Activated CD8-positive, alpha-beta memory T cell treated with anti-CD3 and anti-CD28 coated beads for 24 hours (primary cell): ENCODE measurements around the gene SAMD14.

ENCODE experiments used
- DNase-seq: peaks from one replicate; pipeline ENCODE4 v3.0.0-alpha.2; 2020

The SAMD14 gene

DNA sequence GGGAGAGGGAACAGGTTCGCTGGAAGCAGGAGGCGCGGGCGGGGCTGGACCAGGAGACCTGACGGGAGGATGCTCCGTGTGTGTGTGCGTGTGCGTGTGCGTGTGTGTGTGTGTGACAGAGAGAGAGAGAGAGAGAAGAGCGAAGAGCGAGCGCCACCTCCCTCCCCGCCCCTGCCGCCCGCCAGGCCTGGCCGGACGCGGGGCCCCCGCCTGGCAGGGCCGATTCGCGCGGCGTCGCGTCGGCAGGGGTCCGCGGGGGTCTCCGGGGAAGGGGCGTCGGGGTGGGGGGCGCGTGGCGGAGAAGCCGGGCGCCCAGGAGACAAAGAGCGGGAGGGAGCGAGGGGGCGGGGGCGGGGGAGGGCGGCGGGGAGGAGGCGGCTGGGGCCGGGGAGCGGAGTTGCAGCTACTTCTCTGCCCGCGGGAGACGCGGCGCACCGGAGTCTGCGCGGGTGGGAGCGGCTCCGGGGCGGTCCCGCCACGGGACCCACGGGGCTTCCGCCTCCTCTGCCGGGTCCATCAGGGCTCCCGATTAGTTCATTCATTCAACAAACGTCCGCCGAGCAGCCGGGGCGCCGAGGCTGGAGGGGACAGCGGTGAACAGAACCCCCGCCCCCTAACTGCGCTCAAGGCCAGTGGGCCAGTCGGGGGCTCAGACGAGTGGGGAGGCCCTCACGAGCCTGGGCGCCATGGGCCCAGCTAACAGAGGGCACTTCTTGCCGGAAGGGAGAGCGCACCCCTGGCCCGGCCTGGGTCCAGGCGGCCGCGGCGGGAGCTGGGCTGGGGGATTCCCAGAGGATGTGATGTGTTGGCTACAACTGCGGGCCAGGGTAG is at the start of gene SAMD14:
TSS of gene SAMD14 (minus strand) at position 433 of the 831 bp plus-strand sequence. CDS start 5,201 bp downstream, outside the sequence.
- peak; percentile 68 for DNase-seq

DNA sequence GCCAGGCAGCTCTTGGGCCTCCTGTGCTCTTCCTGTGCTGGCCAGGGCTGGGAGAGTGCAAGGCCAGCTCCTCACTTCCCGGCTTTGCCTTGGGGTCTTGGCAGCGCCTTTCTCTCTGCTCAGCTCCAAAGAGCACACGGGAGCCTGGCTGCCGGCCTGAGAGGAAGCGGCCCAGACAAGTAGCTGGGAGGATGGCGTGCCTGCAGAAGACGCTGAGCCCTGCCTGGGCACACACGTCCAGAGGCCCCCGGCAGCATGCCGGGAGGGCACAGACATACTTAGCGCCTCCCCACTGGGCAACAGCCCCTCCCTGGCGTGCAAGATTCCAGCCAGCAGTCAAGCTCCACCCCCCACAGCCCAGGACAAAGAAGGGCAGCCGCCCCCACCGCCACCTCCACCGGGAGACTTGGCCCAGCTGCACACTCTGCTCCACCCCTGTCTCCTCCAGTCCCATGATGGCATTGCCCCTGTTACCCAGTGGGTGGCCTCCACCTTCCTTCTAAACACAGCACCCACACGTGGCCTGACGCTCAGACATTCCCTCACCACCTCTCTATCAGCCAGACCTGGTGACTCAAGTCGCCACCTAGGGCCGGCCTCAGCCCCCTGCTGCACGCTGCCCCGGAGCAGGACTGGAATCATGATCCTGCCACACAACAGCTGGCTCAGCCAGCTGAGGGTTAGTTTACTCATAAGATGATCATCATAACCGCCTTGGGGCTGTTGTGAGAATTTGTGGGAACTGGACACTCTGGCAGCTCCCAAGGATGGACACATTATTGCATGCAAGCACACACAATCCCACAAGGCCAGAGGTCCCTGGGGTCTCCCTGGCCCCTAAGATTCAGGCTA is 48.2 kb upstream of the SAMD14 start:
- peak; percentile 77 for DNase-seq

DNA sequence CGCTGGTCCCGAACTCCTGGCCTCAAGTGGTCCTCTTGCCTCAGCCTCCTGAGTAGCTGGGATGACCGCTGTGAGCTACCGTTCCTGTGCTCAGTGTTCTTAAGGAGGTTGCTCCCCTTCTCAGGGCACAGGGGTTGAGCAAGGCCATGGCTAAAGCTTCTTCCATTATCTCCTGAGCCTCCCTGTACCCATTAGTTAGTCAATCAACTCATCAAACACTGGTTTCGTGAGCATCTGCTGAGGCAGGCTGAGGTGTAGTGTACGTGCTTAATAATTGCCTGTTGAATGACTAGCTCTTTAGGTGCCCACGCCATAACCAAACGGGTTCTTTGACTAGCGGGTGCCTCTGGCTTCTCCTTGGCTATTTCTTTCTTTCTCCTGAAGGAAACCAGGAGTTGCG is 47.5 kb upstream of the SAMD14 start:
- DNase-seq: no peak

DNA sequence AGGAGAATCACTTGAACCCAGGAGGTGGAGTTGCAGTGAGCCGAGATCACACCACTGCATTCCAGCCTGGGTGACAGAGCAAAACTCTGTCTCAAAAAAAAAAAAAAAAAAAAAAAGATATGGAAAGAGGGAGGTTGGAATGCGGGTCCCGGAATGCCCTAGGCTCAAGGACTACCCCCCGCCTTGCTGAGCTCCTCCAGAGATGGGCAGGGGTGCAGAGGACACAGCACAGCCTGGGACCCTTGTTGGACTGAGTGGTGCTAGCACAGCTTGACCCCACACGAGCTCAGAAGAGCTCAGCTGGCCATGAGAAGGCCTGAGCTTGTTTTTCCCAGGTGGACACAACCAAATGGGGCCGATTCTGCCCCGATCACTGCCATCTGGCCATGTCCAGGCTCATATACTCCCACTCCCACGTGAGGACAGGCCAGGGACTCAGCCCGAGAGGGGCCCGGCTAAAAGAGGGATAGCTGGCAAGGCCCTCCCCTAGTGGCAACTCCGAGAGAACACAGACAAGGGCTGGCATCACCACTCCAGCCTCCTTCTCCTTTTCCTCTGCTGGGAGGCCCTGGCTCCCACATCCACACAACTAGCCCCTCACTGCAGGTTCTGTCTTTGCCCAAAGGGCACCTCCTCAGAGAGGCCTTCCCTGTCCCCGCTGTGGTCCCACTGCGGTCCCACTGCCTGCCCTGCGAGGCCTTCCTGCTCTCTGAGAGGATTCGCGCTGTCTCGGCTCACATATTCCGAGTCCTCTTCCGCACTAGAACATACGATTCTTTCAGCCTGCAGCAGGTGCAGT is 46.8 kb upstream of the SAMD14 start:
- no peak for DNase-seq

DNA sequence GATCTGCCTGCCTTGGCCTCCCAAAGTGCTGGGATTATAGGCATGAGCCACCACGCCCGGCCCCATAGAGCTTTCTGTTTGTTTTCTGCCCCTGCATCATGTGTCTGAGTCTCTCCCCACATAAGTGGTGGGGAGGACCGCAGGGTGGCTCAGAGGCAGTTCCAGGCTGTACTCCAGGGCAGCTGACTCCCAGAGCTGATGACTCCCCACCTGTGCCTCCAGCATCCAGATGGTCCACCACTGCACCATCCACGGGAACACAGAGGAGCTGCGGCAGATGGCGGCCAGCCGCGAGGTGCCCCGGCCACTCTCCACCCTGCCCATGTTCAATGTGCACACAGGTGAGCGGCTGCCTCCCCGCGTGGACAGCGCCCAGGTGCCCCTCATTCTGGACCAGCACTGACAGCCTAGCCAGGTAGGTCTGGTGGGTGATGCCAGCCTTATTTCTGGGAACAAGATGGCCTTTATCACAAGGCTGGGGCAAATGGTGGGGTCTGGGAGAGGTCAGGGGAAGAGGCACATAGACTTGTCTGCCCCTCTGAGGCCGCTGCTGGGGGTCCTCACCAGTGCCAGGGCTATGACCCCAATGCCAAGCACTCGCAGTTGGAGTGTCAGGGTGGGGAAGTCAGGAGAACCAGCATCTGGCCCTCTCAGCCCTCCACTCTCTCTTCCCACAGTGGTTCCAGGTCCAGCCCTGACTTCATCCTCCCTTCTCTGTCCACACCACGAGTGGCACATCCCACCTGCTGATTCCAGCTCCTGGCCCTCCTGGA is 45.3 kb upstream of the SAMD14 start:
- DNase-seq: no peak

DNA sequence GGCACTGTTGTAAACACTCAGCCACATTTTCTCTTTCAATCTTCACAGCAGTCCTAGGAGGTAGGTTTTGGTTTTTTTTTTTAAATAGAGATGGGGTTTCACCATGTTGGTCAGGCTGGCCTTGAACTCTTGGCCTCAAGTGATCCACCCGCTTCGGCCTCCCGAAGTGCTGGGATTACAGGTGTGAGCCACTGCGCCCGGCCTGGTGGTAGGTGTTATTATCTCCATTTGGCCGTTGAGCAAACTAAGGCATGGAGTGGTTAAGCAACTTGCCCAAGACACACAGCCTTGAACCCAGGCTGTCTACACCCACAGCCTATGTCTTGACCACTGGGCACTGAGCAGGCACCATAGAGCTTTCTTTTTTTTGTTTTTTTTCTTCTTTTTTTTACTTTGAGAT is 44.5 kb upstream of the SAMD14 start:
- DNase-seq: no peak

DNA sequence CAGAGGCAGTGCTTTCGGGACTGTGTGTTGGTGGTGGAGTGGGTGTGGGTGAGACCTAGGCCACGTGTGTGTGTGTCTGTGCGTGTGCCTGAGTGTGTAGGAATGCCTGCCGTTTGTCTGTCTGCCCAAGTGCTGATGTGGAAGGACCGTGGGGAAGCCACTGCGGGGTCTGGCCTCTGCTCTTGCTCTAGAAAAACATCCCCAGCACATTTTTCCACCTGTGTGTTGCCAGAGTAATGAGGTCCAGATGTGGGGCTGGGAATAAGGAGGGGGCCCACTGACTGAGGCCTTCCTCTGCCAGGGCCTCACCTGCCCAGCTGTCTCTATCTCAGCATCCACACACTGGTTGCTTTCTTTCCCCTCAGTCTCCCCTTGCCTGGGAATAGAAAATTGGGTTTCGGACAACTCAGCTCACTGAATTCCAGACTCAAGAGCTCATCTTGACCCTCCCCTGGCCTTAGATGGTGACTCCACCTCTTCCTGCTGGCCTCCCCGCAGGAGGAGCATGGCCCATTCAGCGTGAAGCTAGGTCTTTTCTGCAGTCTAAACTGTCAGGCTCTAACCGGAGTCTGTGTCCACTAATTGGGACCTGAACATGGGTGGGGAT is 43.5 kb upstream of the SAMD14 start:
- DNase-seq: no peak

DNA sequence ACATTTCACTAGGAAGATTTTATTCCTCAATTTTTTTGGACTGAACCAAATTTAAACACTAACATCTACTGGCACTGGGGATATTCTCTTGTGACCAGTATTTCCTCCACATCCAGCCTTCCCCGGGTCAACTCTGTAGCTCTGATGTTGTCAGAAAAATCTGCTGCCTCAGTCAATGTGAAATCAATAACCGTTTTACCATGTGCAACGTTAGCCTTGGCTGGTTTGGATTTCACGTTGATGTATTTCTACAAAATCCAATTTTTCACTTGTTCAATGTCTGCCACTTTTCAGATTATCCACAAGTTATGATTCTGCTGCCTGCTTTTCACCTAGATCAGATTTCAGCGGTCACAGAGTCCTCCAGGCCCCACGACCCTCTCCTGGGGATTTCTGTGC is 43.0 kb upstream of the SAMD14 start:
- no peak for DNase-seq

DNA sequence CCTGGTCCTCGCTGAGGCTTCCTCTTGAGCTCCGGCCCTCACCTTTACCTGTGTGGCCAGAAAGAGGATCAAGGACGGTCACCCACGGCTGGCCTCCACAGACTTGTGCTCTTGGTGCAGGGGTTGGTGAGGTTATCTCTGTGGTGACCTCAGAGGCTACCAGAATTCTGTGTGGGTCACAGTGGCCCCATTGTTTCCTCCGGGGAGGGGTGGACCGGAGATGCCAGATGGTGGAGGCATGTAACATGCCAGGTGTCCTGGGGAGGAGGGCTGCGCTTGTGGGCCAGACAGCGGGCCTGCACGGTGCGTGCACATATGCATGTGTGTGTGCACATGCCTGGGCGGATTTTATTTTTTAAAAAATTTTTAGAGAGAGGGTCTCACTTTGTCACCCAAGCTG is 42.2 kb upstream of the SAMD14 start:
- DNase-seq: no peak

DNA sequence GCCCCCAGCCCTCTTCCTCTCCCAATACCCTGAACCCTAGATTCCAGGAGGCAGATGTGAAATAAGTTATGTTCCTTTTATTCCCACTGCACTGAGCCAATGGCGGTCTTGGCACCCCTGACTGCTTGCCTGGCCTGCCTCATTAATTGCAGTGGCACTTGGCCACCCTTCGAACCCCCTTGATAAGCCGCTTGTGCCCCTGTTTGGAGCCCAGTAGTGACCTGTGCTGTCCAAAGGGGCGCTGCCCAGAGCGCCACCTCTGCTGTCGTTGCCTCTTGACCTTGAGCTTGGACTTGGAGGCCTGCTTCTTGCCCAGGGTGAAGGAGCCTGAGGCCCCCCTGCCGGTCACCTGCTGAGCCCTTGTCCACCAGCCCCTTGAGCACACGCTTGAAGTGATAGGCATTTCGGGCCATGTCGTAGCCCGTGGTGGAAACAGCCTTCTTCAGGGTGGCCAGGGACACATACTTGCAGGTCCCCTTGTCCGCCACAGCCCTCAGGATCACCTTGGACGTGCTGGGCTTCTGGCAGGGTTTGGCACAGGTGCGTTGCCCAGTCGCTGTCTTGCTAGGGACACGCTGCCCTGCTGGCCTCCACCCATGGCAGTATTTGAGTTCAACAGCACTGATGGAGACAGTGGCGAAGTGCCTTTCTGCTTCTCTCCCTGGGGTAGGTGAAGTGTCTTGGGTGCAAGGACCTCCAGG is 41.6 kb upstream of the SAMD14 start:
- no peak for DNase-seq

DNA sequence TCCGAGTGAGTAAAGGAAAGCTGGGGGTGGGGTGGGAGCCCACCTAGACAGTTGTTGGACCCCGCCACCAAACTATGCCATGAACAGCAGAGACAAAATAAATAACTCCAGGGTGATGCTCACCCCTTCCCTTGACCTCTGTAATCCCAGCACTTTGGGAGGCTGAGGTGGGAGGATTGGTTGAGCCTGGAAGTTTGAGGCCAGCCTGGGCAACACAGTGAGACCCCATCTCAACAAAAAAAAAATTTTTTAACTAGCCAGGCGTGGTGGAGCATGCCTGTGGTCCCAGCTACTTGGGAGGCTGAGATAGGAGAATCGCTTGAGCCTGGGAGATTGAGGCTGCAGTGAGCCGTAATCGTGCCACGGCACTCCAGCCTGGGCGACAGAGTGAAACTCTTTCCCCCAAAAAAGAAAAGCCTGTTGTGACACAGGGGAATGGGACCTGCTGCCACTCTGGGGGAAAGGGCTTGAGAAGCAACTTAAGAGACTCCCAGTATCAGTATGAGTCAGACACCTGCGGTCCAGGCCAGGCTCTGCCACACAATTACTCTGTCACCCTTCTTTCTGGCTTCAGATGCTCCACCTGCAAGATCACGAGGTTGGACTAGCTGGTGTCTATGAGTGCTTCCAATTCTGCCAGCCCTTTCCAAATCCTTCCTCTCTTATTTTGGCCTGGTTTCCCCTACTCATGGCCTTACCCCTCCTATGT is 40.9 kb upstream of the SAMD14 start:
- DNase-seq: no peak

DNA sequence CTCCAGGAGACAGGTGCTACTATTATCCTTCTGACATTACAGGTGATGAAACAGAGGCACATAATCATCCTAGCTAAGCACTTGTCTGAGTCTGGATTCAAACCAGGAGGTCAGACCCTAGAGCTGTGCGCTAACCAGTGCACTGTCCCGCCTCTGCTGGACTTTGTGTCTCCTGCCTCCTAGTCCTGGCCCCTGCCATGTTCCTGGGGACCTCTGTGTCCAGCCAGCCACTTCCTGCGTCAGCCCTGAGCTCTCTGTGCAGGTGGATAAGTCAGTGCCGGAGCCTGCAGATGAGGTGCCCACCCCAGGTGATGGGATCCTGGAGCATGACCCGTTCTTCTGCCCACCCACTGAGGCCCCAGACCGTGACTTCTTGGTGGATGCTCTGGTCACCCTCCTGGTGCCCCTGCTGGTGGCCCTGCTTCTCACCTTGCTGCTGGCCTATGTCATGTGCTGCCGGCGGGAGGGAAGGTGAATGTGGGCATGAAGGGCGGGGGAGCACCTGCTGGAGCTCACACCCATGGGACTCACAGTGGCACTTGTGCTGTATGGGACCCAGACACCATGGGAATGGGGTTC is 40.0 kb upstream of the SAMD14 start:
- no peak for DNase-seq

DNA sequence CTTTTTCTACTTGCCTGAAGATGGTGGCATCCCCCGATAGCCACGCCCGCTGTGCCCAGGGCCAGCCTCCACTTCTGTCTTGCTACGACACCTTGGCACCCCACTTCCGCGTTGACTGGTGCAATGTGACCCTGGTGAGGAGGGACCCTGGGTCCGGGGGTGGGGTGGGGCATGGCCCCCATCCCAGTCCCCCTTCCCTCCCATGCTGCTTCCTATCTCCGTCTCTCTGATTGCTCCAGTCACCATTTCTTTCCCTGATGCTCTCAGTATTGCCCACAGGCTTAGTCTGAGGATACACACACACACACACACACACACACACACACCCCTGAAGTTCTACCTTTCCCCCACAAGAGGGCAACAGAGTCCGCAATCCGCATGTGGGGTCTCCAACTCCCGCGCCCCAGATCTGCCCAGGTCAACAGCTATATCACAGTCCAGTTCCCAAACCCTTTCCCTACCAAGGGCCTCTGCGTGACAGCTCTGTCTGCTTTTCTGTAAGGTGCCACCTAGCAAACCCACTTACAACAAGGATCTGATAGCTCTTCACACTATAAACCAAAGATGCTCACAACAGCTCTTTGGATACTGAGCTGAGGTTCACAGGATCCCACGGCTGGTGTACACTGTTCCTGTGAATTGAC is 39.3 kb upstream of the SAMD14 start:
- DNase-seq: peak; percentile 87

DNA sequence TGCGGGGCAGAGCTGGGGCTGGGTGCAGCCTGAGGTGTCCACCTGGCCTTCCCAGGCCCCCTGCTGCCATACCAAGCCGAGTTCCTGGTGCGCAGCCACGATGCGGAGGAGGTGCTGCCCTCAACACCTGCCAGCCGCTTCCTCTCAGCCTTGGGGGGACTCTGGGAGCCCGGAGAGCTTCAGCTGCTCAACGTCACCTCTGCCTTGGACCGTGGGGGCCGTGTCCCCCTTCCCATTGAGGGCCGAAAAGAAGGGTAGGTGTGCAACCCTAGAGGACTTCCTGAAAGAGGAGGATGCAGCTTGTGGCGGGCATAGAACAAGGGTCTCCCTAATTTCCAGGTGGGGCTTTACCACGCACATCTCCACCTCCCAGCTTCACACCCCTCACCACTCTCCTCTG is 38.4 kb upstream of the SAMD14 start:
- no peak for DNase-seq

DNA sequence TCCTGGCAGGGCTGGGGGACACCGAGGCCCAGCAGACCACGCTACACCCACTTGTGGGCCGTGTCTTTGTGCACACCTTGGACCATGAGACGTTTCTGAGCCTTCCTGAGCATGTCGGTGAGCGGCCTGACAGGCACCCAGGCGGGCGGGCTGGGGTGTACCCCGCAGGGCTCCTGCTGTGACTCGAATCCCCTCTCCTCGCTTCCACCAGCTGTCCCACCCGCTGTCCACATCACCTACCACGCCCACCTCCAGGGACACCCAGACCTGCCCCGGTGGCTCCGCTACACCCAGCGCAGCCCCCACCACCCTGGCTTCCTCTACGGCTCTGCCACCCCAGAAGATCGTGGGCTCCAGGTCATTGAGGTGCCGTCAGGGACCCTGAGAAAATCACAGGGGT is 37.4 kb upstream of the SAMD14 start:
- DNase-seq: no peak

DNA sequence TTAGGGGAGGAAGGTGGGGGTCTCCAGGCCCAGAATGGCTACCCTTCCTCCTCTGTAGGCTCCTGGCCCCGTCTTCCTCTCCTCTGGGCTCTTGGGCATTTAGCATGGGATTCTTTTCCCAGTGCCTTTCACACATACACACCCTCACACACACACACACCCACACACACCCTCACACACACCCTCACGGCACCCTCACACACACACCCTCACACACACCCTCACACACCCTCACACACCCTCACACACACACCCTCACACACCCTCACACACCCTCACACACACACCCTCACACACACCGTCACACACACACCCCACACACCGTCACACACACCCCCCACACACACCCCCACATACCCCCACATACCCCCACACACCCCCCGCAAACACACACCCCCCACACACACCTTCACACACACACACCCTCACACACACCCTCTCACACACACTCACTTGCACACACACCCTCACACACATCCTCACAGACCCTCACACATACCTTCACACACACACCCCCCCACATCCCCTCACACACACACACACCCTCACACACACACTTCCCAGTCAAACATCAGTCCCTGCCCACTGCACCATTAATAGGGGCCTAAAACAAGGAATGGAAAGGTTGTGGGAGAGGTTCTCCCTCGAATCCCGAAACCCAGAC is 36.7 kb upstream of the SAMD14 start:
- no peak for DNase-seq

DNA sequence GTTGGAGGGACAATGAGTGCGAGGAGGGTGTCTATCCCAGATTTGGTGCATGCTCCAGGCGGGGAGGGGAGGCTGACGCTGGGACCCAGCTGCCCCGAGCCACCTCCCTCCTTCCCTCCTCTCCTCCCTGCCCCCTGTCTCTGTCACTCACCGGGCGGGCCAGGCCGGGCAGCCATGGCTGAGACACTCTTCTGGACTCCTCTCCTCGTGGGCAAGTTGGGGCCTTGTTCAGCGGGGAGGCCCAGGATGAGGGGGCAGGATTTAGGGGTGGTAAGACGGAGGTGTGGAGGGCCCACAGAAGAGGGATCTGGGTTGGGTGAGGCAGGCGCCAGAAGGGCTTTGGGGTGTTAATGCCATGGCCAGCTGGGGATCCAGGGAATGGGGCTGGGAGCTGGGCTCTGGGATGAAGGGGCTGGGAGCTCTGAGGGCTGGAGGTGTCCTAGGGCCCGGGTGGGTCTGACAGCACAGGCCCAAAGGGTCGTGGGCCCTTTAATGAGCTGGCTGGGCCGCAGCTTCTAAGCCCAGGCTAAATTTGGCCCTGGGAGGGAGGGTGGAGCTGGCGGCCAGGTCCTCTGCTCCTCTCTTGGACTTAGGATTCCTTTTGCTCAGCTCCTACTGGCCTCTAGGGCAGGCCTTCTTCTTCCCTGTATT is 36.0 kb upstream of the SAMD14 start, which contains the start of gene SGCA:
TSS of gene SGCA (plus strand) at position 139 of the 651 bp plus-strand sequence. CDS start at position 175, 36 bp downstream.
- DNase-seq: no peak

DNA sequence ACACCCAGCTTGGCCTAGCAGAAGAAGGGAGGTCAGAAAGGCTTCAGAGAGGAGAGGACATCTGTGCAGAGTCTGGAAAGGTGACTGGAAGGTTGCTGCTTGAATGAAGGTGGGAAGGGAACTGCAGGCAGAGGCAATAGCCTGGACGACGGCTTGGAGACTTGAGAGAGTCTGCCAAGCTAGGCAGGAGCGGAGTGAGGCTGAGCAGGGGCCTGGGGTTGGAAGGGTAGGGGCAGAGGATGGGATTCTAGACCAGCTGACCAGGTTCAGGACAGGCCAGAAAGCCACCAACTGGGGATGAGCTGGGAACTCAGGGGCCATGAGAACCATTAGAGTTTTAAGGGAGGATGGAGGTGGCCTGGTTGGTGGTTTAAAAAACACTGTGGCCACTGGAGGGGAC is 35.5 kb upstream of the SAMD14 start:
- DNase-seq: no peak

DNA sequence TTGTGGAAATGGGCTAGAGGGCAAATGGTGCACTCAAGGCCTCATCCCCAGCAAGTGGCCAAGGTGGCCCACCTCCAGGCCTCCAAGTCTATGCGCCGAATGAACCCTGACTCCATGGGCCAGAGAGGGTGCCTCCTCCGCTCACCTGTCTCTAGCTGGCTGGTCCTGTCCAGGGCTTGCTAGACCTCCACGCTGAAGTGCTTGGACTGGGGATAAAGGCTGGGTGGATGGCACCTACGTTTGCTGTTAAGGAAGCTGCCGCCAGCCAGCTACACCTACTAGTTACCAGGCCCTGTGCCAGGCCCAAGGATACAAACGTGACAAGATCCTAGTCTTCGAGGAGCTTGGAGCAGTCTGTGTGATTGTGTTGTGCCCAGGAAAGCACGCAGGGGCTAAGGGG is 35.1 kb upstream of the SAMD14 start:
- no peak for DNase-seq
